ENCODE measurements around the gene GALNT2. TPM values are rescaled to one million over a fixed set of nuclear protein-coding genes. Genes with fewer than 3 reads are reported as not detected.

The GALNT2 gene
- total RNA-seq, 1 experiment from 2014 or later = 152 TPM

- ChIA-PET POLR2A (no interaction called here), CTCF (no interaction called here)
- in situ Hi-C loops (cut with HindIII; ENCODE audit: low pct_unique_long_range_greater_than_20kb, low sequenced_read_pairs) = no loop called here
- peaks cover 8% of the 10 kb centered on the region; the same call in 1 of the 2 replicates for H3K36me3 ChIP-seq (ENCODE audit: control insufficient read depth, insufficient read depth, low read length)
- DNase-seq (ENCODE audit: low read depth, low spot score) (no peak), ATAC-seq (no peak)
- no peaks in the 10 kb centered on the region for H3K4me1 ChIP-seq (ENCODE audit: control insufficient read depth, insufficient read depth, low read length)
- no peaks in the 10 kb centered on the region for H3K27me3 ChIP-seq (ENCODE audit: control insufficient read depth, insufficient read depth, low read length)
- no peak overlapping the region for H3K27ac ChIP-seq (ENCODE audit: low read length)
- no peaks in the 10 kb centered on the region for H3K9me3 ChIP-seq (ENCODE audit: control insufficient read depth, insufficient read depth, low read depth, low read length)
- H3K4me3 ChIP-seq (ENCODE audit: low read depth in 2 of 2, low read length in 2 of 2) = no peak overlapping the region
- intact Hi-C loops (cut with micrococcal nuclease; ENCODE audit: unreplicated experiment) = no loop called here
- TF ChIP-seq CTCF (IDR thresholded peaks at IDR 0.05) = no peak
- no peak for TF ChIP-seq REST (IDR thresholded peaks at IDR 0.05; ENCODE audit: insufficient read depth in 1 of 2, low read depth in 2 of 2, low read length in 1 of 2)
- no peak for TF ChIP-seq POLR2AphosphoS5 (IDR thresholded peaks at IDR 0.05; ENCODE audit: low read depth, low read length)
- no peak for TF ChIP-seq TCF7L2 (IDR thresholded peaks at IDR 0.05; ENCODE audit: low read depth, low read length)
- no peak for TF ChIP-seq SIN3A (IDR thresholded peaks at IDR 0.05; ENCODE audit: borderline replicate concordance, insufficient read depth, low read depth, low read length)
- BruUV-seq (replicated peaks) = TSS peak; percentile 69
Measured at GRCh38 chr1:230279583-230279945, 212.5 kb downstream of the GALNT2 start.

GRCh38 chr1:230280054-230280795 is 213.2 kb downstream of the GALNT2 start:
- POLR2A ChIA-PET = no interaction called here
- Histone ChIP-seq H3K4me1 (ENCODE audit: control insufficient read depth, insufficient read depth, low read length) (no peaks in the 10 kb centered on the region), H3K36me3 (ENCODE audit: control insufficient read depth, insufficient read depth, low read length) (peaks cover 3% of the 10 kb centered on the region; the same call in 1 of the 2 replicates), H3K9me3 (ENCODE audit: control insufficient read depth, insufficient read depth, low read depth, low read length) (no peaks in the 10 kb centered on the region), H3K27me3 (ENCODE audit: control insufficient read depth, insufficient read depth, low read length) (no peaks in the 10 kb centered on the region), H3K4me3 (ENCODE audit: low read depth in 2 of 2, low read length in 2 of 2) (no peak overlapping the region), H3K27ac (ENCODE audit: low read length) (no peak overlapping the region)
- in situ Hi-C loops (cut with HindIII; ENCODE audit: low pct_unique_long_range_greater_than_20kb, low sequenced_read_pairs) = no loop called here
- DNase-seq (ENCODE audit: low read depth, low spot score) (no peak), ATAC-seq (peak; percentile 44; the same call in 1 of the 2 replicates)
- CTCF ChIA-PET = no interaction called here
- TF ChIP-seq SIN3A (IDR thresholded peaks at IDR 0.05; ENCODE audit: borderline replicate concordance, insufficient read depth, low read depth, low read length) (no peak), TCF7L2 (IDR thresholded peaks at IDR 0.05; ENCODE audit: low read depth, low read length) (no peak), REST (IDR thresholded peaks at IDR 0.05; ENCODE audit: insufficient read depth in 1 of 2, low read depth in 2 of 2, low read length in 1 of 2) (no peak), CTCF (IDR thresholded peaks at IDR 0.05) (no peak), POLR2AphosphoS5 (IDR thresholded peaks at IDR 0.05; ENCODE audit: low read depth, low read length) (no peak)
- BruUV-seq (replicated peaks) = no TSS peak
- intact Hi-C loops (cut with micrococcal nuclease; ENCODE audit: unreplicated experiment) = no loop called here
